GM18909 (cell line): ENCODE data around the gene RELT.
"Not testable (repeated sequence)": the region's sequence is repeated elsewhere in the genome, so short reads cannot be mapped to it uniquely, and the experiment has no call there.

Experiments
- ATAC-seq: cut with Tn5 transposase; IDR thresholded peaks from one replicate; pipeline ENCODE4 v1.9.1; 2021; ENCODE audit warnings: mild to moderate bottlenecking; ENCODE audit not compliant: unreplicated experiment, poor library complexity

Gene RELT

GRCh38 chr11:73425108-73425507 is 48.9 kb downstream of the RELT start:
- no peak for ATAC-seq

- no peak for ATAC-seq
Measured at GRCh38 chr11:73426219-73426850, 50.1 kb downstream of the RELT start.

- ATAC-seq, result no peak
Measured at GRCh38 chr11:73428227-73428626, 52.0 kb downstream of the RELT start.

- ATAC-seq, result no peak
Measured at GRCh38 chr11:73428699-73429098, 52.5 kb downstream of the RELT start.

GRCh38 chr11:73429121-73429750 is 53.0 kb downstream of the RELT start:
- no peak for ATAC-seq

- no peak for ATAC-seq
Measured at GRCh38 chr11:73430326-73430725, 54.1 kb downstream of the RELT start.

GRCh38 chr11:73431396-73431795 is 55.2 kb downstream of the RELT start:
- ATAC-seq, result no peak

GRCh38 chr11:73436859-73437258 is 60.7 kb downstream of the RELT start:
- not testable (repeated sequence) for ATAC-seq

- ATAC-seq, result no peak
Measured at GRCh38 chr11:73439002-73439843, 63.0 kb downstream of the RELT start.

- ATAC-seq, result no peak
Measured at GRCh38 chr11:73445980-73446379, 69.8 kb downstream of the RELT start.

GRCh38 chr11:73446766-73447165 is 70.6 kb downstream of the RELT start:
- no peak for ATAC-seq
